Kidney (tissue), 14 donors: Measurements from ENCODE around the gene TRPM3. TPM values are rescaled to one million over a fixed set of nuclear protein-coding genes. Genes with fewer than 3 reads are reported as not detected.

Source experiments
- DNase-seq, 5 donors: peaks; one replicate each; pipeline ENCODE4 v3.0.0-alpha.2; 2013 to 2020
- FAIRE-seq: peaks from 2 replicates; lab custom pipeline; 2012; peaks lifted over from hg19 to GRCh38; lab: Jason Lieb, UNC
- H3K27ac ChIP-seq, 2 donors: one replicate each; pipeline ENCODE4 v1.7.0; 2013; ENCODE audit warnings: low read depth in 2 of 2, low read length in 2 of 2, inconsistent platforms in 1 of 2
- H3K27me3 ChIP-seq: one replicate; pipeline ENCODE4 v1.7.1; 2013; ENCODE audit warnings: low read length, inconsistent platforms; ENCODE audit not compliant: control insufficient read depth, insufficient read depth
- H3K36me3 ChIP-seq, 3 donors: one replicate each; pipeline versions ENCODE4 v1.7.0 to v1.7.1; 2013; ENCODE audit warnings: low read length in 3 of 3, control low read depth in 1 of 3, inconsistent platforms in 1 of 3; ENCODE audit not compliant: insufficient read depth in 3 of 3, control insufficient read depth in 2 of 3
- H3K4me1 ChIP-seq, 3 donors: one replicate each; pipeline versions ENCODE4 v1.7.0 to v1.7.1; 2013; ENCODE audit warnings: low read length in 3 of 3, inconsistent platforms in 1 of 3, low read depth in 1 of 3; ENCODE audit not compliant: control insufficient read depth in 2 of 3, insufficient read depth in 2 of 3
- H3K4me3 ChIP-seq, 3 donors: one replicate each; pipeline versions ENCODE4 v1.7.0 to v1.8.1; 2013; ENCODE audit warnings: low read length in 3 of 3, control low read depth in 1 of 3, inconsistent platforms in 1 of 3
- H3K9ac ChIP-seq, 3 donors: one replicate each; pipeline versions ENCODE4 v1.7.0 to v1.7.1; 2013; ENCODE audit warnings: low read length in 3 of 3, control low read depth in 1 of 3, inconsistent platforms in 1 of 3
- H3K9me3 ChIP-seq, 3 donors: one replicate each; pipeline versions ENCODE4 v1.7.0 to v1.7.1; 2013; ENCODE audit warnings: low read length in 3 of 3, control low read depth in 1 of 3, inconsistent platforms in 1 of 3; ENCODE audit not compliant: control insufficient read depth in 2 of 3, insufficient read depth in 1 of 3
- CTCF ChIP-seq: IDR thresholded peaks from 3 replicates; pipeline ENCODE4 v1.5.1; 2012; ENCODE audit warnings: mild to moderate bottlenecking, moderate library complexity, borderline replicate concordance; ENCODE audit not compliant: insufficient read depth; ENCODE audit errors: extremely low read depth
- intact Hi-C: fragments of 100-400 bp; cut with DNase I; formaldehyde crosslinking; loops from one replicate; pipeline ENCODE4 v1.11.1; 2022
- polyA plus RNA-seq: library from polyadenylated mRNA; stranded (reverse); fragments of 350-450 nt; fragmentation: Illumina TruSeq; extraction: RNeasy Lipid Tissue Mini Kit (QIAGEN cat#74804); gene quantifications from one replicate; pipeline ENCODE4 v1.2.3, GENCODE V29; 2014; ENCODE audit warnings: low read depth, low replicate concordance; ENCODE audit not compliant: insufficient read depth
- total RNA-seq: library from RNA; stranded (reverse); fragmentation: NEBNext Ultra II Directional; extraction: Animal tissue kit (Norgen Biotek cat#: 25700); gene quantifications from one replicate; pipeline ENCODE4 v1.2.1, GENCODE V29; 2021
- donor health status: control.
- donor health status: control.
- donor health status: control.
- donor health status: control.
- donor health status: control.
- donor health status: DM: yes; HTN: yes; CAD: no.
- donor health status: Normal renal cell carcinoma (clear cell type).

Gene TRPM3
- total and polyA plus RNA-seq, 2 donors from 2014 or later = 8.8 to 11.4 TPM

GRCh38 chr9:71036501-71036900 is 84.9 kb downstream of the TRPM3 start:
- no peak overlapping the region for H3K9ac ChIP-seq
- peak in 2 of 5 donors; percentile 16 to 48 for DNase-seq

GRCh38 chr9:71032779-71033178 is 88.6 kb downstream of the TRPM3 start:
- DNase-seq (no peak), FAIRE-seq (no peak)
- Histone ChIP-seq H3K36me3 (no peaks in the 10 kb centered on the region), H3K27me3 (no peaks in the 10 kb centered on the region), H3K9me3 (no peaks in the 10 kb centered on the region), H3K4me3 (no peak overlapping the region), H3K27ac (no peak overlapping the region), H3K9ac (no peak overlapping the region), H3K4me1 (no peaks in the 10 kb centered on the region)
- intact Hi-C loops = no loop called here
- TF ChIP-seq CTCF = no peak

More at GRCh38 chr9:71036501-71036900, 84.9 kb downstream of the TRPM3 start:
- TF ChIP-seq CTCF = no peak
- Histone ChIP-seq H3K27me3 (no peaks in the 10 kb centered on the region), H3K4me3 (no peak overlapping the region), H3K9me3 (no peaks in the 10 kb centered on the region), H3K36me3 (no peaks in the 10 kb centered on the region), H3K4me1 (no peaks in the 10 kb centered on the region), H3K27ac (no peak overlapping the region)
- intact Hi-C loops = no loop called here
- FAIRE-seq = no peak

- no peaks in the 10 kb centered on the region for H3K27me3 ChIP-seq
- intact Hi-C loops = no loop called here
- FAIRE-seq = no peak
- H3K27ac ChIP-seq = no peak overlapping the region
- no peaks in the 10 kb centered on the region for H3K4me1 ChIP-seq
- H3K9me3 ChIP-seq = no peaks in the 10 kb centered on the region
- no peak overlapping the region for H3K9ac ChIP-seq
- TF ChIP-seq CTCF = no peak
- no peaks in the 10 kb centered on the region for H3K36me3 ChIP-seq
- no peak overlapping the region for H3K4me3 ChIP-seq
- DNase-seq = peak in 1 of 5 donors; percentile 14
Measured at GRCh38 chr9:71025728-71026127, 95.7 kb downstream of the TRPM3 start.

- Histone ChIP-seq H3K27me3 (no peaks in the 10 kb centered on the region), H3K9me3 (no peaks in the 10 kb centered on the region), H3K36me3 (no peaks in the 10 kb centered on the region), H3K4me1 (no peaks in the 10 kb centered on the region), H3K9ac (no peak overlapping the region), H3K27ac (no peak overlapping the region), H3K4me3 (no peak overlapping the region)
- intact Hi-C loops = no loop called here
- no peak for TF ChIP-seq CTCF
- FAIRE-seq (no peak), DNase-seq (no peak)
Measured at GRCh38 chr9:71025201-71025600, 96.2 kb downstream of the TRPM3 start.
